ENCODE data around the gene SELENOK.

DNA sequence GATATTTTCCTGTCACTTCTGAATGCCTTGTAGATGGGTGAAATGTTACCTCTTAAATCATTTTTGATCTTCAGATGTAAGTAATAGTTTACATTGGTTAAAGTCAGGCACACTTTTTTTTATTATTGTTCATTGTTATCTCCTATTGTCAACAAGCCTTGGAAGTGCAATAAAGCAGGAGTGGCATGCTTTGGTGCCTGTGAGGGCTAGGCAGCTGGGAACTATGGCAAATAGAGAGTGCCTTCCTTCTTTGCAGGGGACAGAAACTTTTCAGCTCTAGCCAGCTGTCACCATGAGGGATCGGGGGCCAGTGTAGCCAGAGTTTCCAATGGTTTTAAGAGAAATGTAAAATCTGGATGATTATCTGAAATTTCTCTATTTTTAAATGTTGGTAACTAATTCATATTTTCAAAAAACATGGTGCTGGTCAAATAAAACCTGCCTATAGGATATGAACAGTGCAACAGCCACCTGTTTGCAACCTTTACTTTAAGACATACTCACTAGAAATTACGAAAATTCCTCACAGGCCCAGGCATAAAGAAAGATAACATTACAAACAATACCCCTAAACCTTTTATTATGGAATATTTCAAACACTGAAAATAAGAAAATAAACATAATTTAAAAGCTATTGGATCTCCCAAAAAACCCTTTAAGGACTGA is 9.1 kb upstream of the SELENOK start:
- TF ChIP-seq, protein P1, sequence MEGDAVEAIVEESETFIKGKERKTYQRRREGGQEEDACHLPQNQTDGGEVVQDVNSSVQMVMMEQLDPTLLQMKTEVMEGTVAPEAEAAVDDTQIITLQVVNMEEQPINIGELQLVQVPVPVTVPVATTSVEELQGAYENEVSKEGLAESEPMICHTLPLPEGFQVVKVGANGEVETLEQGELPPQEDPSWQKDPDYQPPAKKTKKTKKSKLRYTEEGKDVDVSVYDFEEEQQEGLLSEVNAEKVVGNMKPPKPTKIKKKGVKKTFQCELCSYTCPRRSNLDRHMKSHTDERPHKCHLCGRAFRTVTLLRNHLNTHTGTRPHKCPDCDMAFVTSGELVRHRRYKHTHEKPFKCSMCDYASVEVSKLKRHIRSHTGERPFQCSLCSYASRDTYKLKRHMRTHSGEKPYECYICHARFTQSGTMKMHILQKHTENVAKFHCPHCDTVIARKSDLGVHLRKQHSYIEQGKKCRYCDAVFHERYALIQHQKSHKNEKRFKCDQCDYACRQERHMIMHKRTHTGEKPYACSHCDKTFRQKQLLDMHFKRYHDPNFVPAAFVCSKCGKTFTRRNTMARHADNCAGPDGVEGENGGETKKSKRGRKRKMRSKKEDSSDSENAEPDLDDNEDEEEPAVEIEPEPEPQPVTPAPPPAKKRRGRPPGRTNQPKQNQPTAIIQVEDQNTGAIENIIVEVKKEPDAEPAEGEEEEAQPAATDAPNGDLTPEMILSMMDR (IDR thresholded peaks at IDR 0.05): no peak
- TF ChIP-seq EZH2 (IDR thresholded peaks at IDR 0.05) (no peak), EZH2phosphoT487 (IDR thresholded peaks at IDR 0.05) (no peak)
